Muscle layer of duodenum (tissue), 2 donors: ENCODE measurements around the gene CACNA2D3.

Experiments
- H3K27ac ChIP-seq: one replicate; pipeline ENCODE4 v1.7.0; 2013; ENCODE audit warnings: mild to moderate bottlenecking, low read length
- H3K27me3 ChIP-seq: one replicate; pipeline ENCODE4 v1.7.0; 2013; ENCODE audit warnings: low read depth, mild to moderate bottlenecking, control low read depth, low read length
- H3K36me3 ChIP-seq, 2 donors: one replicate each; pipeline ENCODE4 v1.7.0; 2013; ENCODE audit warnings: low read length in 2 of 2, control low read depth in 1 of 2, mild to moderate bottlenecking in 1 of 2; ENCODE audit not compliant: insufficient read depth in 2 of 2, control insufficient read depth in 1 of 2
- H3K4me1 ChIP-seq, 2 donors: one replicate each; pipeline ENCODE4 v1.7.0; 2013; ENCODE audit warnings: low read length in 2 of 2, mild to moderate bottlenecking in 2 of 2, control low read depth in 1 of 2, moderate library complexity in 1 of 2; ENCODE audit not compliant: insufficient read depth in 2 of 2, control insufficient read depth in 1 of 2
- H3K4me3 ChIP-seq, 2 donors: one replicate each; pipeline ENCODE4 v1.7.0; 2013; ENCODE audit warnings: low read length in 2 of 2, low read depth in 1 of 2, mild to moderate bottlenecking in 1 of 2
- H3K9me3 ChIP-seq, 2 donors: one replicate each; pipeline ENCODE4 v1.7.0; 2013; ENCODE audit warnings: low read length in 2 of 2, control low read depth in 1 of 2, mild to moderate bottlenecking in 1 of 2; ENCODE audit not compliant: control insufficient read depth in 1 of 2
- donor health status: healthy.

Gene CACNA2D3

GRCh38 chr3:54150864-54151467, 28.6 kb downstream of the CACNA2D3 start:
- Histone ChIP-seq H3K4me1 (peaks cover 0 to 11% of the 10 kb centered on the region in 2 donors), H3K36me3 (no peaks in the 10 kb centered on the region), H3K27me3 (no peaks in the 10 kb centered on the region), H3K9me3 (no peaks in the 10 kb centered on the region), H3K4me3 (no peak overlapping the region), H3K27ac (no peak overlapping the region)

GRCh38 chr3:54153477-54153876, 31.1 kb downstream of the CACNA2D3 start:
- H3K36me3 ChIP-seq, result no peaks in the 10 kb centered on the region
- no peak overlapping the region for H3K4me3 ChIP-seq
- no peaks in the 10 kb centered on the region for H3K27me3 ChIP-seq
- no peaks in the 10 kb centered on the region for H3K9me3 ChIP-seq
- H3K27ac ChIP-seq, result no peak overlapping the region
- no peaks in the 10 kb centered on the region for H3K4me1 ChIP-seq

- H3K27me3 ChIP-seq, result no peaks in the 10 kb centered on the region
- H3K36me3 ChIP-seq, result no peaks in the 10 kb centered on the region
- H3K9me3 ChIP-seq, result no peaks in the 10 kb centered on the region
- H3K4me1 ChIP-seq, result no peaks in the 10 kb centered on the region
- no peak overlapping the region for H3K4me3 ChIP-seq
- no peak overlapping the region for H3K27ac ChIP-seq
Measured at GRCh38 chr3:54157860-54158259, 35.5 kb downstream of the CACNA2D3 start.

DNA sequence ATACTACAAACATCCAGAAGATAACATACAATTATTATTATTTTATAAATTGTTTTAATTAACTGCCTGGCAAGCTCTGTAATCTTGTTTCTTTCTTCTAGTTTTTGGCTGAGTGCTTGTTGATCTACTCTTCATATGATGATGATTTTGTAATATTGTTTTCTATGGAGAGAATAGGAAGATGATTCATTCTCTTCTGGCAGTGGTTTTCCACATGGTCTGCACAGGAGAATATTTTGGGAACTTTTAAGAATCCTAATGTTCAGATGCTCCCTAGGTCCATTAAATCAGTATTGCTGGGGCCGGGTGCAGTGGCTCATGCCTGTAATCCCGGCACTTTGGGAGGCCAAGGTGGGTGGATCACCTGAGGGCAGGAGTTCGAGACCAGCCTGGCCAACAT, 37.6 kb downstream of the CACNA2D3 start:
- no peaks in the 10 kb centered on the region for H3K27me3 ChIP-seq
- H3K27ac ChIP-seq, result no peak overlapping the region
- no peaks in the 10 kb centered on the region for H3K4me1 ChIP-seq
- H3K9me3 ChIP-seq, result no peaks in the 10 kb centered on the region
- H3K36me3 ChIP-seq, result no peaks in the 10 kb centered on the region
- no peak overlapping the region for H3K4me3 ChIP-seq

GRCh38 chr3:54163441-54163840, 41.1 kb downstream of the CACNA2D3 start:
- Histone ChIP-seq H3K4me1 (no peaks in the 10 kb centered on the region), H3K36me3 (no peaks in the 10 kb centered on the region), H3K9me3 (no peaks in the 10 kb centered on the region), H3K4me3 (no peak overlapping the region), H3K27ac (no peak overlapping the region), H3K27me3 (no peaks in the 10 kb centered on the region)

- no peak overlapping the region for H3K27ac ChIP-seq
- H3K4me1 ChIP-seq, result no peaks in the 10 kb centered on the region
- H3K4me3 ChIP-seq, result no peak overlapping the region
- H3K36me3 ChIP-seq, result no peaks in the 10 kb centered on the region
- H3K9me3 ChIP-seq, result no peaks in the 10 kb centered on the region
- no peaks in the 10 kb centered on the region for H3K27me3 ChIP-seq
Measured at GRCh38 chr3:54164192-54164975, 42.0 kb downstream of the CACNA2D3 start.

DNA sequence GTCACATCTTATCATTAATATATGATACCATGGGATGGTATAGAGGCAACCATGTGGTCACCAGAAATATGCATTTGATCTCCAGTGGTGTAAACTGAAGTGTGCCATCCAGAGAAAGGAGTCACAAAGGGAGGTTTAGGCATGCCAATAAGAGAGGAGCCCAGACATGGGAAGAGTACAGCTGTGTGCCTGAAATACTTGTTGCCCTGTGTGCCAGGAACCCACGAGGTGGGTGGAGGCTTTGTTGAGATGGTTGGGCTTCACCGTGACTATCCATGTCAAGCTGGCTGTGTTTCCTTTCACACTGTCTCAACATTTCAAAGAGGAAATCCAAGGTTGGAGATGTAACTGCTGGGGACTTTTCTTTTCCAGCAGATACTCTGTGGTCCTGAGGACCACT, 43.5 kb downstream of the CACNA2D3 start:
- no peaks in the 10 kb centered on the region for H3K4me1 ChIP-seq
- no peaks in the 10 kb centered on the region for H3K36me3 ChIP-seq
- no peak overlapping the region for H3K4me3 ChIP-seq
- H3K27ac ChIP-seq, result no peak overlapping the region
- H3K9me3 ChIP-seq, result no peaks in the 10 kb centered on the region
- H3K27me3 ChIP-seq, result no peaks in the 10 kb centered on the region

GRCh38 chr3:54167999-54168398, 45.6 kb downstream of the CACNA2D3 start:
- Histone ChIP-seq H3K27ac (no peak overlapping the region), H3K9me3 (no peaks in the 10 kb centered on the region), H3K4me3 (no peak overlapping the region), H3K4me1 (no peaks in the 10 kb centered on the region), H3K27me3 (no peaks in the 10 kb centered on the region), H3K36me3 (no peaks in the 10 kb centered on the region)

DNA sequence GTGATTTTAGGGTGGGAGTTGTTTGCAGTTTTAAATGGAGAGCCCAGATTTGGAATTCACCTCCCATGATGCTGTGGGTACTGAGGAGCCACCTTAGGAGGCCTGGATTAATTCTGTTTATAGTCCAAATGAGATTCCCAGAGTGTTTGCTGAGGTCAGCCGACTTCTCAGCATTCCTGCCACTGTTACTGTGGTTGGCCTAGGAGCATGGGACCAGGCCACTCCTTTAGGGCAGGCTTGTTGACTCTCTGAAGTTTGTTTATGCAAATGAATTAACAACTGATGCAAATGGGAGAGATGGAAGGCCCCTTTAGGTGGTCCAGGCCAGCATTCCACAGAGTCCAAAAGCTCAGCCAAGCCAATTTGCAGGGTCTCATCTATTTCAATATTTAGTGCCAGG, 46.1 kb downstream of the CACNA2D3 start:
- H3K27me3 ChIP-seq, result no peaks in the 10 kb centered on the region
- no peak overlapping the region for H3K4me3 ChIP-seq
- H3K27ac ChIP-seq, result no peak overlapping the region
- H3K9me3 ChIP-seq, result no peaks in the 10 kb centered on the region
- H3K4me1 ChIP-seq, result no peaks in the 10 kb centered on the region
- H3K36me3 ChIP-seq, result no peaks in the 10 kb centered on the region

DNA sequence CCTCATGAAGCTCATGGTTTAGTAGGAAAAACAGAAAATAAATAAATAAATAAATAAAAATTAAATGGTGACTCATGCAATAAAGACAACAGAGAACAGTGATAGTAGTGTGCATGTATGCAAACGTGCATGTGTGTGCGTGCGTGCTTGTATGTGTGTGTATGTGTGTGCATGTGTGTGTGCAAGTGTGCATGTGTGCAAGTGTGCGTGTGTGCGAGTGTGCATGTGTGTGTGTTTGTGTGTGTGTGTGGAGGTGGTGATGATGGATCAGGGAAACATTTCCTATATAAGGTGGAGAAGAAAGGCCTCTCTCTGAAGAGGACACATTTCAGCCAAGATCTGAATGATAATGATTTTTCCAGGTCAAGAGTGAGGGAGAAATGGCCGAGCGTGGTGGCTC, 47.2 kb downstream of the CACNA2D3 start:
- no peak overlapping the region for H3K4me3 ChIP-seq
- no peaks in the 10 kb centered on the region for H3K36me3 ChIP-seq
- H3K27me3 ChIP-seq, result no peaks in the 10 kb centered on the region
- H3K4me1 ChIP-seq, result no peaks in the 10 kb centered on the region
- no peak overlapping the region for H3K27ac ChIP-seq
- no peaks in the 10 kb centered on the region for H3K9me3 ChIP-seq

DNA sequence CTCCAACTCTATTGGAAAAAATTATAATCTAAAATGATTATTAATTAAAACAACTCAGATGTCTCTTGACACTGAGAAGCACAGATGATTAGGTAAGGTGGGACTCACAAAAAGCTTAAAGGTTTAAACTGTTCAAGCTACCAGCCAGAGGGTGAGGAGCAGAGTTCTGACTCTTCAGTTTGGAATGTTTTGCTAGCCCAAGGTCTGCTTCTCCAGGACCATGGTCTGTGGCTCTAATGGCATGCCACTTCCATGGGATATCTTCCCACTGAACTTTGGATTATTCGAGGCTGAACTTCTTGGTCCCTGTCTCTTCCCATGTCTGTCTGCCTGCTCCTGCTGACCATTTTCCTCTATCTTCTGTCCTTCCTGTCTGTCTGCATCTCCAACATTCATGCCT, 49.2 kb downstream of the CACNA2D3 start:
- no peaks in the 10 kb centered on the region for H3K27me3 ChIP-seq
- H3K9me3 ChIP-seq, result no peaks in the 10 kb centered on the region
- H3K36me3 ChIP-seq, result no peaks in the 10 kb centered on the region
- H3K27ac ChIP-seq, result no peak overlapping the region
- no peak overlapping the region for H3K4me3 ChIP-seq
- no peaks in the 10 kb centered on the region for H3K4me1 ChIP-seq

DNA sequence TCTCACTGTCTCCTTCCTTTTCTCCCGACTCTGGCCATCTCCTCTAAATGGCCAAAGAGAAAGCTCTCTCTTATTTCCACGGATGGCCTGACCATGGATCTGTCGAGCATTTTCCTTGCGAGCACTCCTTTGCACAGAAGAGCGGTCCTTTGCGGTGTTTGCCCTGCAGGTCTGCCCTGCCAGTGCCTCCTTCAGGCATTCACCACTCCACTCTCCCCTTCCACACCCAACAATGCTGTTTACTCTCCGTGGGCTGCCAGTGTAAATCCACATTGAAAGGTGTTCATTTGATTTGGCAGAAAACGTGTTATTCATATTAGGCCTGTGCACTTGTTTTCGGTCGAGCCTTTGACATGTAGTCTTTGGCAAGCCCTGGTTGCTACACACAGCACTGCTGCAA, 49.6 kb downstream of the CACNA2D3 start:
- Histone ChIP-seq H3K4me3 (no peak overlapping the region), H3K36me3 (no peaks in the 10 kb centered on the region), H3K4me1 (no peaks in the 10 kb centered on the region), H3K27ac (no peak overlapping the region), H3K27me3 (no peaks in the 10 kb centered on the region), H3K9me3 (no peaks in the 10 kb centered on the region)
